HG03064 (cell line): Measurements from ENCODE around the gene ARHGAP40.

Source experiments
- ATAC-seq: cut with Tn5 transposase; IDR thresholded peaks from one replicate; pipeline ENCODE4 v1.9.1; 2021; ENCODE audit warnings: low read depth; ENCODE audit not compliant: unreplicated experiment

The ARHGAP40 gene

GRCh38 chr20:38673261-38673660 is 71.7 kb downstream of the ARHGAP40 start:
- no peak for ATAC-seq

- no peak for ATAC-seq
Measured at GRCh38 chr20:38673725-38674091, 72.1 kb downstream of the ARHGAP40 start.

- no peak for ATAC-seq
Measured at GRCh38 chr20:38674092-38674764, 72.6 kb downstream of the ARHGAP40 start.

DNA sequence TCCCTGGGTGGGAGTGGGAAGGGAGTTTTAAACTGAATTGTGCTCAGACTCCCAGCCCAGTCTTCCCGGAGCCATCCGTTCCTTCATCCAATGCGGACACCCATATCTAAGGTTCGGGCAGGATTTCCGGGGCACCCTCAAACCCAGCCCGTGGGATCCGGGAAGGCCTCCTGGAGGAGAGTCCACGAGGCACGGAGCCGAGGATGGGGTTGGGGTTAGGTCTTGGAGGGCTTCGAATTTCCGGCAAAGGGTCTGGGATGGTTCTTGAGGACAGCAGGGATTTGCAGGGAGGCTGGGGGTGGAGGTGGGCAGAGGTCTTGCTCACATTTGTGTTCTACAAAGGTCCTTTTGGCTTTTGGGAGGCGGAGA is 73.1 kb downstream of the ARHGAP40 start:
- no peak for ATAC-seq

- no peak for ATAC-seq
Measured at GRCh38 chr20:38676576-38676975, 75.0 kb downstream of the ARHGAP40 start.

DNA sequence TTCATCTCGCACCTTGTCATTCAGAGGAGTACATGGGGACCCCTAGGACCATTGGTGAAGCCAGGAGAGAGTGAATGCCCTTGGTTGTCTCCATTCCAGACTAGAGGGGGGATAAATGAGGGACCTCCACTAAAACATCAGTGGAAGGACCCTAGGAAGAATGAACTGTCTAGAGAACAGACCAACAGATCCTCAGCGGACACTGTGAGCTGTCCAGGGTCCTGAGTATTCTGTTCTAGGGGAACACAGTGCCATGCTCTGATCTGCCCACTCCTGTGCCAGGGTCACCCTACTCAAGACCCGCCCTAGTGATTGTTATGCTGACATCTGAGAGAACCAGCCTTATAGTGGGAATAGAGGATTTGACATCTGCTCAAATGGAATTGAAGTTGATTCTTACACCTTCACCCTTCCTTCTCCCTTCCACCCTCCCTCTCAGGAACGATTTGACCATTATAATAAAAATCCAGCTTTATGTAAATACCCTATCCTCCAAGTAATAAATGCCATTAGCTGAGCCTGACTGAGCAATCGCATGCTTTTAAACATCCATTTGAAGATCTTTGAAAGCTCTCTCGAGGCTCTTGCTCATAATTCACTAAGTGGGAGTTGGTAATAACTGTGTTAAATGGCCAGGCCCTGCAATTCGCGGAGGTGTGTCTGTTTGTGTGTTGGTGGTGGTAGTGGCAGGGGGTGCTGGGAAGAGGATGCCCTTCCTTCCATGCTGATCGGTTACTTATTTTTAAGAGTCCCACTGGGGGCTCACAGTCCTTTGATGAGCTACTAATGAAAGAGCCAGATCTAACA is 79.1 kb downstream of the ARHGAP40 start:
- ATAC-seq = no peak

- no peak for ATAC-seq
Measured at GRCh38 chr20:38685271-38685670, 83.7 kb downstream of the ARHGAP40 start.

- no peak for ATAC-seq
Measured at GRCh38 chr20:38685853-38686473, 84.4 kb downstream of the ARHGAP40 start.

DNA sequence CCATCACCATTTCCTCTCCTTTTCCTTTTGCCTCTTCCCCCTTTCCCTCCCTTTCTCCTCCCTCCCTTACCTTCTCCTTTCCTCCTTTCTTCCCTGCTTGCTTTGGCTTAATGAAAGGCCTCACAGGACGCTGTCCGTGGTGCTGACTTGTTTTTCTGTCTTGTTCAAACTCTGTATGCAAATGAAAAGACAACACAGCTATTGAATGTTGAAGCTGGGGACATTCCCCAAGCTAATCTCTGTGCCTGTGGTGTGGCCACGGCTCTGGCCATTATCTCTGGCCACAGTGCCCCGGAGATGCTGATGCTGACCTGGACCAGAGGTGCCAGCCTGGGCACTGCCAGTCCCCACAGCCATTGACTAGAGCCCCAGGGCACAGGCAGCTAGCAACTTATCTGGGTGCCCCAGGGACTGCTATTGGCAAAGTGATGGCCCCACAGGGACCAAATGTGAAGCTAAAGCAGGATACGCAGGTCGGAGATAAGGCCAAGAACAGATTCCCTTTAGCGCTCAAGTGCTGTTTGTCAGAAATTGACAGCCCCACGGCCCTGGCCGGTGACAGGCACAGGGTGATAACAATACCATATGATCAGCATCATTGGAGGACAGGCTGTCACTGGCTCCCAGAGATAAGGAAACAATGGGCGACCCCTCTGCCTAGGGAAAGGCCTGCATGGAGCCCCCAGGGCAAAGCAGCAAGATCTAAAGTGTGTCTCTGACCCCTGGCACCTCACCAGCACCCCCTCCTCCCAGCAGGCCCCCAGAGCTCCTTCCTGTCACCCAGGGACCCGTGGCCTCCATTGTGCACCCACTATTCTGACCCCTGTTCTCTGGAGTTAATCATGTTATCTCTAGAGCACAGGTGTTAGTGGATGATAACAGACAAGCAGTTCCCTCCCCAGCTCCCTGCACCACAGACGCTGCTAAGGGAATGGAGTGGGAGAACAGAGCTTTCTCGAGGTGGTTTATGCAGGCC is 91.1 kb downstream of the ARHGAP40 start:
- no peak for ATAC-seq

- no peak for ATAC-seq
Measured at GRCh38 chr20:38697306-38697705, 95.7 kb downstream of the ARHGAP40 start.

- no peak for ATAC-seq
Measured at GRCh38 chr20:38698541-38698940, 96.9 kb downstream of the ARHGAP40 start.

DNA sequence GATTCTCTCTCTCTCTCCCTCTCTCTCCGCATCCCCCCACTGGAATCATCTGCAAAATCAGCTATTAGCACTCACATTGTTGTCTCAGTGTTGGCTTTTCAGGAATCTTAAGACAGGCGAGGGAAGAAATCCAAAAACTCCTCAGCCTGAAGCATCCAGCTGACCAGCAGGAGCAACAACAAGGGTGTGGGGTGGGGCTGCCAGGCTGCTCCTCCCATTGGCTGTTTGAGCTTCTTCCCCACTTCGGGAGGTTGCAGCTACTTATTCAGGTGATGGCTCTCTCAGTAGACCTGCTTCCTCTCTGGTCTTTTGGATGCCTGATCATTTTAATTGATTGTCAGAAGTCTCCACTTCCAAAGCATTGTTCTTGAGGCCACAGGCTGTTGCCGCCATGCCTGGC is 98.5 kb downstream of the ARHGAP40 start:
- no peak for ATAC-seq
